WTC11 (cell line): ENCODE measurements around the gene LCN15.

ENCODE experiments used
- ATF1 ChIP-seq: sonication (generic); formaldehyde crosslinking; IDR thresholded peaks from 2 replicates; pipeline ENCODE4 v1.8.1; 2023; ENCODE audit warnings: mild to moderate bottlenecking, moderate library complexity, missing genetic modification reagents
- ELF4 ChIP-seq: sonication (generic); formaldehyde crosslinking; IDR thresholded peaks from 2 replicates; pipeline ENCODE4 v1.8.1; 2022; ENCODE audit warnings: low read depth, mild to moderate bottlenecking, moderate library complexity, missing genetic modification reagents
- ETV6 ChIP-seq: sonication (generic); formaldehyde crosslinking; IDR thresholded peaks from 2 replicates; pipeline ENCODE4 v1.8.1; 2022; ENCODE audit warnings: mild to moderate bottlenecking, missing genetic modification reagents
- FOXJ3 ChIP-seq: sonication (generic); formaldehyde crosslinking; IDR thresholded peaks from 2 replicates; pipeline ENCODE4 v1.9.0; 2021; ENCODE audit warnings: missing genetic modification reagents, mild to moderate bottlenecking, borderline replicate concordance
- HMGA2 ChIP-seq: fragments of 250-450 bp; sonication (Bioruptor Pico); IDR thresholded peaks from 2 replicates; pipeline ENCODE4 v1.4.0; 2021; ENCODE audit warnings: mild to moderate bottlenecking, moderate library complexity
- NR2C2 ChIP-seq: sonication (generic); formaldehyde crosslinking; IDR thresholded peaks from 2 replicates; pipeline ENCODE4 v1.8.0; 2022; ENCODE audit warnings: mild to moderate bottlenecking, missing genetic modification reagents
- ZNF263 ChIP-seq: sonication (generic); formaldehyde crosslinking; IDR thresholded peaks from 2 replicates; pipeline ENCODE4 v1.8.1; 2022; ENCODE audit warnings: low read depth, mild to moderate bottlenecking, moderate library complexity, missing genetic modification reagents
- TF ChIP-seq, protein P1 (sequence below): fragments of 200-600 bp; IDR thresholded peaks from 2 replicates; pipeline ENCODE4 v1.8.0; 2022; ENCODE audit warnings: antibody characterized with exemption
- TF ChIP-seq, protein P2 (sequence below): sonication (generic); formaldehyde crosslinking; IDR thresholded peaks from 2 replicates; pipeline ENCODE4 v1.8.0; 2022; ENCODE audit warnings: missing genetic modification reagents
- TF ChIP-seq, protein P3 (sequence below): sonication (generic); formaldehyde crosslinking; IDR thresholded peaks from 2 replicates; pipeline ENCODE4 v1.8.0; 2022; ENCODE audit warnings: mild to moderate bottlenecking, missing genetic modification reagents
- TF ChIP-seq, protein P4 (sequence below): sonication (generic); formaldehyde crosslinking; IDR thresholded peaks from 2 replicates; pipeline ENCODE4 v1.8.1; 2022; ENCODE audit warnings: low read depth, missing genetic modification reagents, borderline replicate concordance

DNA sequence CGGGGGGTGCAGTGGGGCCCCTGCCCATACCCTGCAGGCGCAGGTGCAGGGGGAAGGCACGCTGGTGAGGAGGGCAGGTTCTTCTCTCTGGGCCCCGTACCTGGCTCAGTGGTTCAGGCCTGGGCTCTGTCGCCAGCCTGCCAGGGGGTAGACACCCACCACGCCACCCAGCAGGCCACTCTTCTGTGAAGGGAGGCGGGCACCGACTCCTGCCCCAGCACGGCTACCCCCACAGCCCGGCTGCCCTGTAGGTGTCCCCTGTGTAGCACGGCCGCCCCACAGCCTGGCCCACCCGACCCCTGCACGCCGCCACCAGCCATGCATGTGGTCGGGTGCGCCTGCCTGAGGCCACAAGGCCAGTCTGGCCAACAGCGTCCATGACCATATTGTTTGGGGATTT, 17.7 kb downstream of the LCN15 start:
- TF ChIP-seq HMGA2 (CRISPR knock-in tag) (no peak), ELF4 (no peak), NR2C2 (CRISPR knock-in tag) (no peak), ATF1 (no peak), ZNF263 (CRISPR knock-in tag) (no peak), ETV6 (CRISPR knock-in tag) (no peak), FOXJ3 (CRISPR knock-in tag) (no peak)
- TF ChIP-seq, protein P1, sequence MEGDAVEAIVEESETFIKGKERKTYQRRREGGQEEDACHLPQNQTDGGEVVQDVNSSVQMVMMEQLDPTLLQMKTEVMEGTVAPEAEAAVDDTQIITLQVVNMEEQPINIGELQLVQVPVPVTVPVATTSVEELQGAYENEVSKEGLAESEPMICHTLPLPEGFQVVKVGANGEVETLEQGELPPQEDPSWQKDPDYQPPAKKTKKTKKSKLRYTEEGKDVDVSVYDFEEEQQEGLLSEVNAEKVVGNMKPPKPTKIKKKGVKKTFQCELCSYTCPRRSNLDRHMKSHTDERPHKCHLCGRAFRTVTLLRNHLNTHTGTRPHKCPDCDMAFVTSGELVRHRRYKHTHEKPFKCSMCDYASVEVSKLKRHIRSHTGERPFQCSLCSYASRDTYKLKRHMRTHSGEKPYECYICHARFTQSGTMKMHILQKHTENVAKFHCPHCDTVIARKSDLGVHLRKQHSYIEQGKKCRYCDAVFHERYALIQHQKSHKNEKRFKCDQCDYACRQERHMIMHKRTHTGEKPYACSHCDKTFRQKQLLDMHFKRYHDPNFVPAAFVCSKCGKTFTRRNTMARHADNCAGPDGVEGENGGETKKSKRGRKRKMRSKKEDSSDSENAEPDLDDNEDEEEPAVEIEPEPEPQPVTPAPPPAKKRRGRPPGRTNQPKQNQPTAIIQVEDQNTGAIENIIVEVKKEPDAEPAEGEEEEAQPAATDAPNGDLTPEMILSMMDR = no peak
- TF ChIP-seq, protein P2, sequence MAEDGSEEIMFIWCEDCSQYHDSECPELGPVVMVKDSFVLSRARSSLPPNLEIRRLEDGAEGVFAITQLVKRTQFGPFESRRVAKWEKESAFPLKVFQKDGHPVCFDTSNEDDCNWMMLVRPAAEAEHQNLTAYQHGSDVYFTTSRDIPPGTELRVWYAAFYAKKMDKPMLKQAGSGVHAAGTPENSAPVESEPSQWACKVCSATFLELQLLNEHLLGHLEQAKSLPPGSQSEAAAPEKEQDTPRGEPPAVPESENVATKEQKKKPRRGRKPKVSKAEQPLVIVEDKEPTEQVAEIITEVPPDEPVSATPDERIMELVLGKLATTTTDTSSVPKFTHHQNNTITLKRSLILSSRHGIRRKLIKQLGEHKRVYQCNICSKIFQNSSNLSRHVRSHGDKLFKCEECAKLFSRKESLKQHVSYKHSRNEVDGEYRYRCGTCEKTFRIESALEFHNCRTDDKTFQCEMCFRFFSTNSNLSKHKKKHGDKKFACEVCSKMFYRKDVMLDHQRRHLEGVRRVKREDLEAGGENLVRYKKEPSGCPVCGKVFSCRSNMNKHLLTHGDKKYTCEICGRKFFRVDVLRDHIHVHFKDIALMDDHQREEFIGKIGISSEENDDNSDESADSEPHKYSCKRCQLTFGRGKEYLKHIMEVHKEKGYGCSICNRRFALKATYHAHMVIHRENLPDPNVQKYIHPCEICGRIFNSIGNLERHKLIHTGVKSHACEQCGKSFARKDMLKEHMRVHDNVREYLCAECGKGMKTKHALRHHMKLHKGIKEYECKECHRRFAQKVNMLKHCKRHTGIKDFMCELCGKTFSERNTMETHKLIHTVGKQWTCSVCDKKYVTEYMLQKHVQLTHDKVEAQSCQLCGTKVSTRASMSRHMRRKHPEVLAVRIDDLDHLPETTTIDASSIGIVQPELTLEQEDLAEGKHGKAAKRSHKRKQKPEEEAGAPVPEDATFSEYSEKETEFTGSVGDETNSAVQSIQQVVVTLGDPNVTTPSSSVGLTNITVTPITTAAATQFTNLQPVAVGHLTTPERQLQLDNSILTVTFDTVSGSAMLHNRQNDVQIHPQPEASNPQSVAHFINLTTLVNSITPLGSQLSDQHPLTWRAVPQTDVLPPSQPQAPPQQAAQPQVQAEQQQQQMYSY (CRISPR knock-in tag) = no peak
- TF ChIP-seq, protein P3, sequence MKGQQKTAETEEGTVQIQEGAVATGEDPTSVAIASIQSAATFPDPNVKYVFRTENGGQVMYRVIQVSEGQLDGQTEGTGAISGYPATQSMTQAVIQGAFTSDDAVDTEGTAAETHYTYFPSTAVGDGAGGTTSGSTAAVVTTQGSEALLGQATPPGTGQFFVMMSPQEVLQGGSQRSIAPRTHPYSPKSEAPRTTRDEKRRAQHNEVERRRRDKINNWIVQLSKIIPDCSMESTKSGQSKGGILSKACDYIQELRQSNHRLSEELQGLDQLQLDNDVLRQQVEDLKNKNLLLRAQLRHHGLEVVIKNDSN (CRISPR knock-in tag) = no peak
- TF ChIP-seq, protein P4, sequence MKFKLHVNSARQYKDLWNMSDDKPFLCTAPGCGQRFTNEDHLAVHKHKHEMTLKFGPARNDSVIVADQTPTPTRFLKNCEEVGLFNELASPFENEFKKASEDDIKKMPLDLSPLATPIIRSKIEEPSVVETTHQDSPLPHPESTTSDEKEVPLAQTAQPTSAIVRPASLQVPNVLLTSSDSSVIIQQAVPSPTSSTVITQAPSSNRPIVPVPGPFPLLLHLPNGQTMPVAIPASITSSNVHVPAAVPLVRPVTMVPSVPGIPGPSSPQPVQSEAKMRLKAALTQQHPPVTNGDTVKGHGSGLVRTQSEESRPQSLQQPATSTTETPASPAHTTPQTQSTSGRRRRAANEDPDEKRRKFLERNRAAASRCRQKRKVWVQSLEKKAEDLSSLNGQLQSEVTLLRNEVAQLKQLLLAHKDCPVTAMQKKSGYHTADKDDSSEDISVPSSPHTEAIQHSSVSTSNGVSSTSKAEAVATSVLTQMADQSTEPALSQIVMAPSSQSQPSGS (CRISPR knock-in tag) = no peak
